ENCODE results near the gene GZMM. TPM values are rescaled to one million over a fixed set of nuclear protein-coding genes. Genes with fewer than 3 reads are reported as not detected.

The GZMM gene
- total and polyA plus RNA-seq, 8 donors: 0.28 to 0.38 (median 0.34) TPM; not detected in 2

DNA sequence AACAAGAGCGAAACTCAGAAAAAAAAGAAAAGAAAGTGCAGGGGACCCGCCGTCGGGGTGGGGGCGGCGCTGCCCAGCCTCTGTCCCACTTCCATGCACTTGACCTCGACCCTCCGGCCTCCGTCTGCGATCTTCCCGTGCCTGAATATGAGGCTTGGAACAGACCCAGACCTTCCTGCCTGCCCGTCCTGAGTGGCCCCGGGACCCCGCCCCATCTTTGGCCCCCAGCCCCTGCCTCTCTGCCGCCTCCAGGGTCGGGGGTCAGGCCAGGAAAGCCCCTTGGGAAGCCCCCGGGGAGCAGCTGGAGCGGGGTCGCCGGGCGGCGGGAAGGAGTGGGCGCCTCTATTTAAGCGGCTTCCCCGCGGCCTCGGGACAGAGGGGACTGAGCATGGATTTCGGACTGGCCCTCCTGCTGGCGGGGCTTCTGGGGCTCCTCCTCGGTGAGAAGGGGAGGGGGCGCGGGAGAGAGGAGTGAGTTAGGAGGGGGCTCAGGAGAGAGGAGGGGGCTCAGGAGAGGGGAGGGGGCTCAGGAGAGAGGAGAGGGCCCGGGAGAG, 47.7 kb upstream of the GZMM start, which contains the start of gene MADCAM1:
Gene MADCAM1 (plus strand): TSS at position 375 of the 554 bp plus-strand sequence. CDS start 14 bp downstream, at position 389.
- DNase-seq: peak in 2 of 6 donors; percentile 29 to 72
- ATAC-seq: no peak
- H3K9me3 ChIP-seq: no peaks in the 10 kb centered on the region
- no peak within 1 kb of the TSS for H3K27ac ChIP-seq
- intact Hi-C loops (cut with DNase I): no loop called here
- H3K4me1 ChIP-seq: peaks cover 0 to 7% (median 5%) of the 10 kb centered on the region in 3 donors
- H3K4me3 ChIP-seq: no peak within 1 kb of the TSS
- no peak for FAIRE-seq
- TF ChIP-seq, protein P1, sequence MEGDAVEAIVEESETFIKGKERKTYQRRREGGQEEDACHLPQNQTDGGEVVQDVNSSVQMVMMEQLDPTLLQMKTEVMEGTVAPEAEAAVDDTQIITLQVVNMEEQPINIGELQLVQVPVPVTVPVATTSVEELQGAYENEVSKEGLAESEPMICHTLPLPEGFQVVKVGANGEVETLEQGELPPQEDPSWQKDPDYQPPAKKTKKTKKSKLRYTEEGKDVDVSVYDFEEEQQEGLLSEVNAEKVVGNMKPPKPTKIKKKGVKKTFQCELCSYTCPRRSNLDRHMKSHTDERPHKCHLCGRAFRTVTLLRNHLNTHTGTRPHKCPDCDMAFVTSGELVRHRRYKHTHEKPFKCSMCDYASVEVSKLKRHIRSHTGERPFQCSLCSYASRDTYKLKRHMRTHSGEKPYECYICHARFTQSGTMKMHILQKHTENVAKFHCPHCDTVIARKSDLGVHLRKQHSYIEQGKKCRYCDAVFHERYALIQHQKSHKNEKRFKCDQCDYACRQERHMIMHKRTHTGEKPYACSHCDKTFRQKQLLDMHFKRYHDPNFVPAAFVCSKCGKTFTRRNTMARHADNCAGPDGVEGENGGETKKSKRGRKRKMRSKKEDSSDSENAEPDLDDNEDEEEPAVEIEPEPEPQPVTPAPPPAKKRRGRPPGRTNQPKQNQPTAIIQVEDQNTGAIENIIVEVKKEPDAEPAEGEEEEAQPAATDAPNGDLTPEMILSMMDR (IDR thresholded peaks at IDR 0.05): no peak
- 10 to 11% methylated on average over 31 to 33 of the region's 33 CpGs for WGBS, 2 donors
- H3K36me3 ChIP-seq: no peaks in the 10 kb centered on the region
- peaks cover 0 to 10% (median 6%) of the 10 kb centered on the region in 4 donors for H3K27me3 ChIP-seq

DNA sequence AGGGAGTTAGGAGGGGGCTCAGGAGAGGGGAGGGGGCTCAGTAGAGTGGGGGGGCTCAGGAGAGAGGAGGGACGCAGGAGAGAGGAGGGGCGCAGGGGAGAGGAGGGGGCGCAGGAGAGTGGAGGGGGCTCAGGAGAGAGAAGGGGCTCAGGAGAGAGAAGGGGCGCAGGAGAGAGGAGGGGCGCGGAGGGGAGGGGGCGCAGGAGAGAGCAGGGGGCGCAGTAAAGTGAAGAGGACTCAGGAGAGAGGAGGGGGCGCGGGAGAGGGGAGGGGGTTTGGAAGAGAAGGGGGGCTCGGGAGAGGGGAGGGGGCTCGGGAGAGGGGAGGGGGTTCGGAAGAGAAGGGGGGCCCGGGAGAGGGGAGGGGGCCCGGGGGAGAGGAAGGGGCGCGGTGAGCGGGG, 46.9 kb upstream of the GZMM start:
- no peak for FAIRE-seq
- WGBS, 2 donors: 8 to 15% methylated on average over 12 to 18 of the region's 18 CpGs
- TF ChIP-seq, protein P1 (IDR thresholded peaks at IDR 0.05): no peak
- intact Hi-C loops (cut with DNase I): no loop called here
- H3K27ac ChIP-seq: no peak overlapping the region
- H3K4me1 ChIP-seq: peaks cover 0 to 7% (median 5%) of the 10 kb centered on the region in 3 donors
- peaks cover 0 to 10% (median 6%) of the 10 kb centered on the region in 4 donors for H3K27me3 ChIP-seq
- H3K36me3 ChIP-seq: no peaks in the 10 kb centered on the region
- H3K9me3 ChIP-seq: no peaks in the 10 kb centered on the region
- H3K4me3 ChIP-seq: no peak overlapping the region
- no peak for ATAC-seq
- DNase-seq: no peak

DNA sequence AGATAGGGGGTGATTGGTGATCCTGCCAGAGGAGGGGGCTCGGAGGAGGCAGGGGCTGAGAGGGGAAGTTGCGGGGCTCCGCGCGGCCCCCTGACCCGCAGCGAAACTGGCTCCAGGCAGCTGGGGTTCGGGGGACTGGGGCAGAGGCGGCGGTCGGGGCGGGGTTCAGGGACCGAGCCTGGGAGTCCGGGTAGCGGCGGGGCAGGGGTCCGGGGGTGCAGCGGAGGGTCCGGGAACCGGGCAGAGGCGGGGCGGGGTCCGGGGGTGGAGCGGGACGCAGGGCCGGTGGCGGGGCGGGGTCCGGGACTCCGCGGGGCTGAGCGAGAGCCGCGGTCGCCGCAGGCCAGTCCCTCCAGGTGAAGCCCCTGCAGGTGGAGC, 46.4 kb upstream of the GZMM start:
- Histone ChIP-seq H3K9me3 (no peaks in the 10 kb centered on the region), H3K4me3 (peak overlapping the region in 1 of 4 donors; percentile 33), H3K27me3 (peaks cover 0 to 10% (median 6%) of the 10 kb centered on the region in 4 donors), H3K4me1 (peaks cover 0 to 7% (median 5%) of the 10 kb centered on the region in 3 donors), H3K27ac (no peak overlapping the region), H3K36me3 (no peaks in the 10 kb centered on the region)
- DNase-seq: peak in 1 of 6 donors; percentile 30
- TF ChIP-seq, protein P1 (IDR thresholded peaks at IDR 0.05): no peak
- no peak for ATAC-seq
- 0 to 2% methylated on average over 7 to 36 of the region's 36 CpGs for WGBS, 2 donors
- intact Hi-C loops (cut with DNase I): no loop called here
- no peak for FAIRE-seq

DNA sequence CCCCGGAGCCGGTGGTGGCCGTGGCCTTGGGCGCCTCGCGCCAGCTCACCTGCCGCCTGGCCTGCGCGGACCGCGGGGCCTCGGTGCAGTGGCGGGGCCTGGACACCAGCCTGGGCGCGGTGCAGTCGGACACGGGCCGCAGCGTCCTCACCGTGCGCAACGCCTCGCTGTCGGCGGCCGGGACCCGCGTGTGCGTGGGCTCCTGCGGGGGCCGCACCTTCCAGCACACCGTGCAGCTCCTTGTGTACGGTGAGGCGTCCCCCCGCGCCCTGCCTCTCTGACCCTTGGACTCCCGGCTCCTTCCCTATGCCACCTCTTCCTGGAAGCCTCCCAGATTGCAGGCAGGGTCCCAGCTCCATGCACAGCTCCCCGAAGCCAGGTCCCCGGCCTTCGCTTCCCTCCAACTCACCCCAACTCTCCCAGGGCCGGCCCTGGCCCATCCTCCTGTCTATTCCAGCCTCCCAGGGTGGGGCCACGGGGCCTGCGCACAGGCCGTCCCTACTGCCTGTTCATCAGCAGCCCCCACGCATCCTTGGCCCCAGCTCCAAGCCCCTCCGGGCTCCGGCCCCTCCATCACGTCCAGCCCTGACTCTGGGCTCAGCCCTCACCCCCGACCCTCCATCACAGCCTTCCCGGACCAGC, 45.9 kb upstream of the GZMM start:
- TF ChIP-seq, protein P1 (IDR thresholded peaks at IDR 0.05): no peak
- peaks cover 0 to 10% (median 6%) of the 10 kb centered on the region in 4 donors for H3K27me3 ChIP-seq
- 3 to 5% methylated on average over 33 to 50 of the region's 50 CpGs for WGBS, 2 donors
- H3K4me1 ChIP-seq: peaks cover 0 to 7% (median 5%) of the 10 kb centered on the region in 3 donors
- peak overlapping the region in 1 of 4 donors; percentile 33 for H3K4me3 ChIP-seq
- intact Hi-C loops (cut with DNase I): no loop called here
- peak in 2 of 6 donors; percentile 42 to 78 for DNase-seq
- FAIRE-seq: no peak
- no peaks in the 10 kb centered on the region for H3K9me3 ChIP-seq
- no peaks in the 10 kb centered on the region for H3K36me3 ChIP-seq
- peak; percentile 8 to 55 (median 26) for ATAC-seq
- no peak overlapping the region for H3K27ac ChIP-seq

DNA sequence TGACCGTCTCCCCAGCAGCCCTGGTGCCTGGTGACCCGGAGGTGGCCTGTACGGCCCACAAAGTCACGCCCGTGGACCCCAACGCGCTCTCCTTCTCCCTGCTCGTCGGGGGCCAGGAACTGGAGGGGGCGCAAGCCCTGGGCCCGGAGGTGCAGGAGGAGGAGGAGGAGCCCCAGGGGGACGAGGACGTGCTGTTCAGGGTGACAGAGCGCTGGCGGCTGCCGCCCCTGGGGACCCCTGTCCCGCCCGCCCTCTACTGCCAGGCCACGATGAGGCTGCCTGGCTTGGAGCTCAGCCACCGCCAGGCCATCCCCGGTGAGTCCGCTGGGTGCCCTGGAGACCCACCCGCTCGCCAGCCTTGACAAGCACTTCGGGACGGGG, 45.4 kb upstream of the GZMM start:
- Histone ChIP-seq H3K9me3 (no peaks in the 10 kb centered on the region), H3K36me3 (no peaks in the 10 kb centered on the region), H3K4me3 (no peak overlapping the region), H3K27me3 (peaks cover 0 to 10% (median 6%) of the 10 kb centered on the region in 4 donors), H3K4me1 (peaks cover 0 to 7% (median 5%) of the 10 kb centered on the region in 3 donors), H3K27ac (no peak overlapping the region)
- intact Hi-C loops (cut with DNase I): no loop called here
- peak in 1 of 4 donors; percentile 5 for ATAC-seq
- peak in 1 of 6 donors; percentile 73 for DNase-seq
- no peak for FAIRE-seq
- TF ChIP-seq, protein P1 (IDR thresholded peaks at IDR 0.05): no peak
- 5 to 12% methylated on average over 9 to 26 of the region's 26 CpGs for WGBS, 2 donors
